Endothelial cell (in vitro differentiated cells): Measurements from ENCODE around the gene KSR2. TPM values are rescaled to one million over a fixed set of nuclear protein-coding genes. Genes with fewer than 3 reads are reported as not detected.
"Not testable (repeated sequence)": the region's sequence is repeated elsewhere in the genome, so short reads cannot be mapped to it uniquely, and the experiment has no call there.

Experiments used
- DNase-seq: peaks from one replicate; pipeline ENCODE4 v3.0.0; 2021; ENCODE audit warnings: low spot score
- H3K27ac Mint-ChIP-seq: one replicate; pipeline ENCODE4 v1.8.0; 2021; ENCODE audit warnings: mixed read lengths, inconsistent platforms; ENCODE audit not compliant: unreplicated experiment
- H3K27me3 Mint-ChIP-seq: one replicate; pipeline ENCODE4 v1.8.0; 2021; ENCODE audit warnings: mild to moderate bottlenecking, moderate library complexity, mixed read lengths, inconsistent platforms; ENCODE audit not compliant: unreplicated experiment
- H3K36me3 Mint-ChIP-seq: one replicate; pipeline ENCODE4 v1.8.0; 2021; ENCODE audit warnings: mild to moderate bottlenecking, low read depth, mixed read lengths, inconsistent platforms; ENCODE audit not compliant: unreplicated experiment
- H3K4me1 Mint-ChIP-seq: one replicate; pipeline ENCODE4 v1.8.0; 2021; ENCODE audit warnings: mild to moderate bottlenecking, mixed read lengths, inconsistent platforms; ENCODE audit not compliant: unreplicated experiment
- H3K4me3 Mint-ChIP-seq: one replicate; pipeline ENCODE4 v1.8.0; 2021; ENCODE audit warnings: mild to moderate bottlenecking, mixed read lengths, inconsistent platforms; ENCODE audit not compliant: unreplicated experiment
- H3K9me3 Mint-ChIP-seq: one replicate; pipeline ENCODE4 v1.8.0; 2021; ENCODE audit warnings: mixed read lengths, inconsistent platforms; ENCODE audit not compliant: unreplicated experiment
- CTCF ChIP-seq: fragments of 200-600 bp; sonication (generic); IDR thresholded peaks from one replicate; pipeline ENCODE4 v1.5.0; 2021; ENCODE audit warnings: antibody characterized with exemption; ENCODE audit not compliant: unreplicated experiment
- total RNA-seq: library from RNA; stranded (reverse); fragmentation: NEBNext Ultra II Directional; extraction: Animal tissue kit (Norgen Biotek cat#: 25700); gene quantifications from one replicate; pipeline ENCODE4 v1.2.1, GENCODE V29; 2021; ENCODE audit not compliant: unreplicated experiment

Gene KSR2
- total RNA-seq, 1 donor from 2014 or later = 0.05 TPM

GRCh38 chr12:117809509-117809908 is 159.3 kb downstream of the KSR2 start:
- H3K27ac Mint-ChIP-seq = no peak overlapping the region
- no peak overlapping the region for H3K4me3 Mint-ChIP-seq
- DNase-seq = no peak
- no peaks in the 10 kb centered on the region for H3K36me3 Mint-ChIP-seq
- peaks cover 2% of the 10 kb centered on the region for H3K4me1 Mint-ChIP-seq
- TF ChIP-seq CTCF = no peak
- no peaks in the 10 kb centered on the region for H3K9me3 Mint-ChIP-seq
- peaks cover 3% of the 10 kb centered on the region for H3K27me3 Mint-ChIP-seq

- H3K36me3 Mint-ChIP-seq = no peaks in the 10 kb centered on the region
- H3K9me3 Mint-ChIP-seq = no peaks in the 10 kb centered on the region
- DNase-seq = no peak
- peaks cover 2% of the 10 kb centered on the region for H3K4me1 Mint-ChIP-seq
- H3K4me3 Mint-ChIP-seq = no peak overlapping the region
- peaks cover 3% of the 10 kb centered on the region for H3K27me3 Mint-ChIP-seq
- no peak overlapping the region for H3K27ac Mint-ChIP-seq
- TF ChIP-seq CTCF = no peak
Measured at GRCh38 chr12:117807946-117808345, 160.8 kb downstream of the KSR2 start.

- Mint-ChIP-seq H3K4me3 (no peak overlapping the region), H3K27ac (no peak overlapping the region), H3K27me3 (peaks cover 3% of the 10 kb centered on the region), H3K36me3 (no peaks in the 10 kb centered on the region), H3K9me3 (no peaks in the 10 kb centered on the region), H3K4me1 (peaks cover 2% of the 10 kb centered on the region)
- DNase-seq = no peak
- TF ChIP-seq CTCF = no peak
Measured at GRCh38 chr12:117807355-117807754, 161.4 kb downstream of the KSR2 start.

GRCh38 chr12:117805865-117806264 is 162.9 kb downstream of the KSR2 start:
- Mint-ChIP-seq H3K9me3 (no peaks in the 10 kb centered on the region), H3K4me3 (no peak overlapping the region), H3K4me1 (peaks cover 2% of the 10 kb centered on the region), H3K36me3 (no peaks in the 10 kb centered on the region), H3K27me3 (peaks cover 3% of the 10 kb centered on the region), H3K27ac (no peak overlapping the region)
- no peak for DNase-seq
- TF ChIP-seq CTCF = no peak

- Mint-ChIP-seq H3K27me3 (peaks cover 5% of the 10 kb centered on the region), H3K36me3 (no peaks in the 10 kb centered on the region), H3K27ac (no peak overlapping the region), H3K4me1 (peaks cover under 1% of the 10 kb centered on the region), H3K4me3 (no peak overlapping the region), H3K9me3 (no peaks in the 10 kb centered on the region)
- DNase-seq = no peak
- no peak for TF ChIP-seq CTCF
Measured at GRCh38 chr12:117803001-117803400, 165.8 kb downstream of the KSR2 start.

- H3K27me3 Mint-ChIP-seq, H3K4me1 Mint-ChIP-seq, DNase-seq, H3K27ac Mint-ChIP-seq, H3K36me3 Mint-ChIP-seq, H3K9me3 Mint-ChIP-seq, H3K4me3 Mint-ChIP-seq: not testable (repeated sequence)
Measured at GRCh38 chr12:117800711-117801110, 168.1 kb downstream of the KSR2 start.
